ENCODE data around the gene MMP24. TPM values are rescaled to one million over a fixed set of nuclear protein-coding genes. Genes with fewer than 3 reads are reported as not detected.
"Not testable (repeated sequence)": the region's sequence is repeated elsewhere in the genome, so short reads cannot be mapped to it uniquely, and the experiment has no call there.

The MMP24 gene
- 0.05 TPM in 1 of 2 replicates, not detected in the other for total RNA-seq

- Mint-ChIP-seq H3K9me3 (no peaks in the 10 kb centered on the region), H3K4me3 (peak within 1 kb of the TSS; percentile 71), H3K4me1 (ENCODE audit: low read depth) (peaks cover 8% of the 10 kb centered on the region), H3K36me3 (ENCODE audit: low read depth) (peaks cover 12% of the 10 kb centered on the region), H3K27me3 (ENCODE audit: insufficient read depth) (peaks cover 41% of the 10 kb centered on the region), H3K27ac (no peak within 1 kb of the TSS)
- intact Hi-C loops (cut with micrococcal nuclease) = no loop called here
- DNase-seq (ENCODE audit: low spot score) = no peak
These were observed at the start of gene MMP24 for GRCh38 chr20:35226126-35226883. Gene MMP24 (plus strand): TSS chr20:35226690. CDS start chr20:35226739, 49 bp downstream.

- Mint-ChIP-seq H3K4me3 (no peak overlapping the region), H3K4me1 (ENCODE audit: low read depth) (no peaks in the 10 kb centered on the region), H3K36me3 (ENCODE audit: low read depth) (no peaks in the 10 kb centered on the region), H3K9me3 (no peaks in the 10 kb centered on the region), H3K27ac (no peak overlapping the region), H3K27me3 (ENCODE audit: insufficient read depth) (no peaks in the 10 kb centered on the region)
- no peak for DNase-seq (ENCODE audit: low spot score)
- intact Hi-C loops (cut with micrococcal nuclease) = no loop called here
These were observed 46.9 kb upstream of the MMP24 start for GRCh38 chr20:35179292-35180212.

GRCh38 chr20:35180266-35180665 lies 46.2 kb upstream of the MMP24 start:
- DNase-seq (ENCODE audit: low spot score) = no peak

GRCh38 chr20:35181731-35182130 lies 44.8 kb upstream of the MMP24 start:
- H3K9me3 Mint-ChIP-seq = no peaks in the 10 kb centered on the region
- H3K27ac Mint-ChIP-seq = no peak overlapping the region
- H3K36me3 Mint-ChIP-seq (ENCODE audit: low read depth) = no peaks in the 10 kb centered on the region
- no peak overlapping the region for H3K4me3 Mint-ChIP-seq
- intact Hi-C loops (cut with micrococcal nuclease) = no loop called here
- H3K4me1 Mint-ChIP-seq (ENCODE audit: low read depth) = no peaks in the 10 kb centered on the region
- H3K27me3 Mint-ChIP-seq (ENCODE audit: insufficient read depth) = peaks cover 4% of the 10 kb centered on the region
- no peak for DNase-seq (ENCODE audit: low spot score)

More at GRCh38 chr20:35180266-35180665, 46.2 kb upstream of the MMP24 start:
- Mint-ChIP-seq H3K4me3 (no peak overlapping the region), H3K4me1 (ENCODE audit: low read depth) (no peaks in the 10 kb centered on the region), H3K27me3 (ENCODE audit: insufficient read depth) (peaks cover 4% of the 10 kb centered on the region), H3K36me3 (ENCODE audit: low read depth) (no peaks in the 10 kb centered on the region), H3K9me3 (no peaks in the 10 kb centered on the region), H3K27ac (no peak overlapping the region)
- intact Hi-C loops (cut with micrococcal nuclease) = no loop called here

DNA sequence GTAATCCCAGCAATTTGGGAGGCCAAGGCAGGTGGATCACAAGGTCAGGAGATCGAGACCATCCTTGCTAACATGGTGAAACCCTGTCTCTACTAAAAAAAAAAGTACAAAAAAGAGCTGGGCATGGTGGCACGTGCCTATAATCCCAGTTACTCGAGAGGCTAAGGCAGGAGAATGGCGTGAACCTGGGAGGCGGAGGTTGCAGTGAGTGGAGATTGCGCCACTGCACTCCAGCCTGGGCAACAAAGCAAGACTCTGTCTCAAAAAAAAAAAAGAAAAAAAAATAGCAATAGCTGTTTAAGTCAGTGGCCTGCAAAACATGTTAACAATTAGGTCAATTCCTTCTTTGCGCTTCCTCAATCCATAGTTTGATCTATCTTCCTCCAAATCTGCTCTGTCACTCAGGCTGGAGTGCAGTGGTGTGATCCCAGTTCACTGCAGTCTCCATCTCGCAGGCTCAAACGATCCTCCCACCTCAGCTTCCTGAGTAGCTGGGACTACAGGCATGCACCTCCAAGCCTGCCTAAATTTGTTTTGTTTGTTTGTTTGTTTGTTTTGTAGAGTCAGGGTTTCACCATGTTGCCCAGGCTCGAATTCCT lies 39.7 kb upstream of the MMP24 start:
- intact Hi-C loops (cut with micrococcal nuclease); DNase-seq (ENCODE audit: low spot score); H3K36me3 Mint-ChIP-seq (ENCODE audit: low read depth); H3K27me3 Mint-ChIP-seq (ENCODE audit: insufficient read depth); H3K4me1 Mint-ChIP-seq (ENCODE audit: low read depth); H3K27ac Mint-ChIP-seq; H3K4me3 Mint-ChIP-seq; H3K9me3 Mint-ChIP-seq: not testable (repeated sequence)

DNA sequence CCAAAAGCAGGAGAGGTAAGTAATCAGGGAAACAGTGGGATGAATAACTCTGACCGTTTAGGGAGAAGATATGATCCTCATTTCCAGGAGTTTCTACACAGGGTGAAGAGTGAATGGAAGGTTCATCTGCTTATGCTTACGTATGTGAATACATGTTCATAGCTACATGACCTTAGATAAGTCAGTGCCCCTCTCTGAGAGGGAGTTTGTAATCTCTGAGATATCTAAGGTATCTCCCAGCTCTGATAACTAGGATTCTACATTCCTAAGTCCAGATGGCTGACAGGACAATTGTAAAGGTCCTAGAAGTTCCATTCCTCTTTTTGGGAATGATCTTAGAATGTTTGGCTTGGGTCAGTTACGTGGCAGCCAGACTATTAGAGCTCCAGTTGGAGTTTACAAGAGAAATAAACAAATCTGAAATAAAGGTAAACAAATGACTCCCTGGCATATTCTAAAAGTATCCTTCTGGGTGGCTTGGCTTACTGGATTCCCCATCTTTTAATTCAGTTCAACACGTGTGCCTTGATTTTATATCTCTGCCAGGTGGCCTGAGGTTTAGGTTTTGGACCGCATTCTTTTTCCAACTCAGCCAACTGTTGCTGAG lies 38.8 kb upstream of the MMP24 start:
- no peaks in the 10 kb centered on the region for H3K36me3 Mint-ChIP-seq (ENCODE audit: low read depth)
- no peak for DNase-seq (ENCODE audit: low spot score)
- H3K27me3 Mint-ChIP-seq (ENCODE audit: insufficient read depth) = peaks cover 4% of the 10 kb centered on the region
- no peak overlapping the region for H3K4me3 Mint-ChIP-seq
- intact Hi-C loops (cut with micrococcal nuclease) = no loop called here
- H3K27ac Mint-ChIP-seq = no peak overlapping the region
- H3K9me3 Mint-ChIP-seq = no peaks in the 10 kb centered on the region
- no peaks in the 10 kb centered on the region for H3K4me1 Mint-ChIP-seq (ENCODE audit: low read depth)

DNA sequence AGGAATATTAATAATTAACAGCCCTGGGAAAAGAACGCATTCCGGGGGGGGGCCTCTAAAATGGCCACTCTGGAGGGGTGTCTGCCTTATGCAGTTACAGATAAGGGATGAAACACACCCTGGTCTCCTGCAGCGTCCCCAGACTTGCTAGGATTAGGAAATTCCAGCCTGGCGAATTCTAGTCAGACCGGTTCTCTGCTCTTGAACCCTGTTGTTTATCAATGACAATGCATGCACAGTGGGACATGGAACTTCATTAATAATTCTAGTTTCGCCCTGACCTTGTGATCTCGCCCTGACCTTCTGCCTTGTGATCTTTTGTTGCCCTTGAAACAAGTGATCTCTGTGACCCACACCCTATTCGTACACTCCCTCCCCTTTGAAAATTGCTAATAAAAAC lies 37.3 kb upstream of the MMP24 start:
- DNase-seq (ENCODE audit: low spot score); H3K9me3 Mint-ChIP-seq; H3K36me3 Mint-ChIP-seq (ENCODE audit: low read depth); H3K27ac Mint-ChIP-seq; H3K4me1 Mint-ChIP-seq (ENCODE audit: low read depth); intact Hi-C loops (cut with micrococcal nuclease); H3K4me3 Mint-ChIP-seq; H3K27me3 Mint-ChIP-seq (ENCODE audit: insufficient read depth): not testable (repeated sequence)

DNA sequence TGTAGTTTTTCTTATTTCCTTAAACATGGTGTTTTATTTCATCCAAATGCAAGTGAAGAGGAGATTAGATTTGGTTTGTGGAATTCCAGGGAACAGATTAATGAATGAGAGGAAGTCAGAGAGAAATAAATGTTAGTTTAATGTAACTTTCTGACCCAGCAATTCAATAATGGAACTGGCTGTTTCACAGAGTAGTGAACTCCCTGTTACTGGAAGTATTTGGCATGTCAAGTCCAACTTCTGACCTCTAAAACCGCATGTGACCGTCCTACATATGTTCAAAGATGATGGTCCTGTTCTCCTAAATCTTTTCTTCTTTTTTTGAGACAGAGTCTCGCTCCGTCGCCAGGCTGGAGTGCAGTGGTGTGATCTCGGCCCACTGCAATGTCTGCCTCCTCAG lies 35.9 kb upstream of the MMP24 start:
- peaks cover 7% of the 10 kb centered on the region for H3K9me3 Mint-ChIP-seq
- no peak for DNase-seq (ENCODE audit: low spot score)
- H3K36me3 Mint-ChIP-seq (ENCODE audit: low read depth) = no peaks in the 10 kb centered on the region
- no peak overlapping the region for H3K27ac Mint-ChIP-seq
- no peaks in the 10 kb centered on the region for H3K27me3 Mint-ChIP-seq (ENCODE audit: insufficient read depth)
- H3K4me3 Mint-ChIP-seq = no peak overlapping the region
- H3K4me1 Mint-ChIP-seq (ENCODE audit: low read depth) = no peaks in the 10 kb centered on the region
- intact Hi-C loops (cut with micrococcal nuclease) = no loop called here

- no peak overlapping the region for H3K4me3 Mint-ChIP-seq
- H3K27ac Mint-ChIP-seq = no peak overlapping the region
- H3K9me3 Mint-ChIP-seq = peaks cover 11% of the 10 kb centered on the region
- no peaks in the 10 kb centered on the region for H3K4me1 Mint-ChIP-seq (ENCODE audit: low read depth)
- DNase-seq (ENCODE audit: low spot score) = no peak
- intact Hi-C loops (cut with micrococcal nuclease) = no loop called here
- peaks cover 2% of the 10 kb centered on the region for H3K36me3 Mint-ChIP-seq (ENCODE audit: low read depth)
- no peaks in the 10 kb centered on the region for H3K27me3 Mint-ChIP-seq (ENCODE audit: insufficient read depth)
These were observed 34.9 kb upstream of the MMP24 start for GRCh38 chr20:35191419-35192117.

DNA sequence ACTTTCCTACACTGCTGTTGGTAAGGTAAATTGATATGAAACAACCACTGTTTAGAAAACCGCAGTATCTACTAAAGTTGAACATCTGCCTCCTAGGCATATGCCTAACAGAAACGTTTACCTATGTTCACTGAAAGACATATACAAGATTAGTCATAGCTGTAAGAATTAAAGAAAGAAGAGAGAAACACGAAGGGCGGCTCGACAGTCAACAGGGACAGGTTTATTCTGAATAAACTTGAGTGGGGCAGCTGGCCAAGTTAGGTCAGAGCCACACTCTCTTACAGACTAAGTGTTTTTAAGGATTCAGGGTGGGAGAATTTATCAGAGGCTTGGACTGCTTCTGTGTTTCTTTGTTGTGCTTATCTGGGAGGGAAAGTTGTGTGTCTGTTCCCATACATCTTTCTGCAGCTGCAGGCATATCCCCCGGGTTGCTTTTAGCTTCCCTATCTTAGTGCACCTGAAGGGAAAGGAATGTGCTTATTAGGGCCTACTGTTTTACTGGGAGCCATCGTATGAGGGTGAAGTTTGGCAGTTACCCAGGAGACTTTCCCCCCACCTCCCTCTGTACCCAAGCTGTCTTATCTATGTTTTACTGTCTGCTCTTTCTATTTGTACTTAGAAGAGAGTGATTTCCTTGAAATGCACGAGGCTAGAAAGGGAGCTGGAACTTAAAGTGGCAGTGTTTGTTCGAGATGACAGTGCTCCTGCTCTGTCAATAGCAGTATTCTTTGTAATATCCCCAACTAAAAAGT lies 34.2 kb upstream of the MMP24 start:
- Mint-ChIP-seq H3K36me3 (ENCODE audit: low read depth) (peaks cover 3% of the 10 kb centered on the region), H3K9me3 (peaks cover 13% of the 10 kb centered on the region), H3K27ac (no peak overlapping the region), H3K27me3 (ENCODE audit: insufficient read depth) (no peaks in the 10 kb centered on the region), H3K4me1 (ENCODE audit: low read depth) (no peaks in the 10 kb centered on the region), H3K4me3 (no peak overlapping the region)
- intact Hi-C loops (cut with micrococcal nuclease) = no loop called here
- DNase-seq (ENCODE audit: low spot score) = no peak

DNA sequence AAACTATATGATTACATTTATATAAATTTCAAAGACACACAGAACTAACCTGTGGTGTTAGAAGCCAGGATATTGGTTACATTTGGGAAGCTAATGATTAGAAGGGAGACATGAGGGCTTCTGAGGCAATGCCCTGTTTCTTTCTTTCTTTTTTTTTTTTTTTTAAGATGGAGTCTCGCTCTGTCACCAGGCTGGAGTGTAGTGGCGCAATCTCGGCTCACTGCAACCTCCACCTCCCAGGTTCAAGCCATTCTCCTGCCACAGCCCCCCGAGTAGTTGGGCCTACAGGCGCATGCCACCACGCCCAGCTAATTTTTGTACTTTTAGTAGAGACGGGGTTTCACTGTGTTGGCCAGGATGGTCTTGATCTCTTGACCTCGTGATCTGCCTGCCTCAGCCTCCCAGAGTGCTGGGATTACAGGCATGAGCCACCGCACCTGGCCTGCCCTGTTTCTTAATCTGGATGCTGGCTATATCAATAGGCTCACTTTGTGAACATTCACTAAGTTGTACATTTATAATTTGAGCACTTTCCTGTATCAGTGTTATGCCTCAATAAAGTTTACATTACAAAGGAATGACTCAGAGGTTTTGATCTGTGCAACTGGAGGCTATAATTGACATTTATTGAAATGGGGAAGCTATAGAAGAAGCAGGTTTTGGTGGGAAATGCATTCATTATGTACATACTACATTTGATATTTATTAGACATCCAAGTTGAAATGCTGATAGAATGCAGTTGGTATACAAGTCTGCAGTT lies 33.3 kb upstream of the MMP24 start:
- DNase-seq (ENCODE audit: low spot score); H3K4me3 Mint-ChIP-seq; intact Hi-C loops (cut with micrococcal nuclease); H3K27ac Mint-ChIP-seq; H3K36me3 Mint-ChIP-seq (ENCODE audit: low read depth); H3K27me3 Mint-ChIP-seq (ENCODE audit: insufficient read depth); H3K4me1 Mint-ChIP-seq (ENCODE audit: low read depth): not testable (repeated sequence)
- peaks cover 13% of the 10 kb centered on the region for H3K9me3 Mint-ChIP-seq
